K562 (cell line): ENCODE data around the gene BDNF. TPM values are rescaled to one million over a fixed set of nuclear protein-coding genes. Genes with fewer than 3 reads are reported as not detected.

Experiments
- ATAC-seq: fragments of 200-7000 bp; cut with Tn5 transposase; 3 replicates; pipeline ENCODE4 v1.9.1; 2020; ENCODE audit warnings: moderate library complexity
- BruUV-seq: library from RNA; stranded (reverse); fragments of 400-500 nt; replicated peaks from 2 replicates; lab custom pipeline; 2021; lab: Mats Ljungman, UMichigan
- CTCF ChIA-PET: fragments of 300-600 bp; formaldehyde crosslinking; extraction: SDS; loops from one replicate; lab custom pipeline; 2021; ENCODE audit warnings: low intra/inter-chr PET ratio; lab: Yijun Ruan, JAX
- POLR2A ChIA-PET: fragments of 300-600, 350-650 bp; sonication (Branson Sonifier 250); formaldehyde crosslinking; extraction: SDS; loops from one replicate; lab custom pipeline; 2021; ENCODE audit warnings: antibody characterized with exemption, inconsistent platforms; lab: Yijun Ruan, JAX
- DNase-seq, 4 experiments: peaks; one replicate each; pipeline versions ENCODE4 v3.0.0 to v3.0.0-alpha.2; 2011 to 2018; ENCODE audit warnings: low spot score in 3 of 4, mixed read lengths in 3 of 4; ENCODE audit errors: extremely low read depth in 1 of 4
- FAIRE-seq: peaks from 2 replicates; lab custom pipeline; 2011; peaks lifted over from hg19 to GRCh38; lab: Jason Lieb, UNC
- H2AFZ ChIP-seq: 2 replicates; pipeline ENCODE4 v1.6.0; 2011; ENCODE audit warnings: low read depth, low read length, control low read depth, inconsistent platforms
- H3K27ac ChIP-seq: fragments of 200-600 bp; 3 replicates; pipeline ENCODE4 v1.8.0; 2011; ENCODE audit warnings: low read depth, mild to moderate bottlenecking, control low read depth, inconsistent platforms, low read length, moderate library complexity, mixed read lengths; ENCODE audit errors: extremely low read depth
- H3K27me3 ChIP-seq, 2 experiments: fragments of 300-600 bp in 1 of 2; 2 replicates in 1 of 2; 3 replicates in 1 of 2; pipeline versions ENCODE4 v1.6.0 to v1.8.0; 2011; ENCODE audit warnings: inconsistent platforms in 2 of 2, low read length in 2 of 2, mild to moderate bottlenecking in 1 of 2, mixed read lengths in 1 of 2, moderate library complexity in 1 of 2; ENCODE audit not compliant: control insufficient read depth in 2 of 2, insufficient read depth in 2 of 2
- H3K36me3 ChIP-seq: fragments of 300-600 bp; 3 replicates; pipeline ENCODE4 v1.8.0; 2011; ENCODE audit warnings: mild to moderate bottlenecking, low read length, inconsistent platforms; ENCODE audit not compliant: control insufficient read depth, insufficient read depth
- H3K4me1 ChIP-seq, 2 experiments: fragments of 200-600 bp in 1 of 2; replicated peaks in 1 of 2; 2 replicates in 1 of 2; 3 replicates in 1 of 2; pipeline versions ENCODE4 v1.5.1 to v1.8.0; 2011; ENCODE audit warnings: inconsistent platforms in 2 of 2, low read length in 2 of 2, mild to moderate bottlenecking in 1 of 2, mixed read lengths in 1 of 2, moderate library complexity in 1 of 2; ENCODE audit not compliant: control insufficient read depth in 2 of 2, insufficient read depth in 2 of 2
- H3K4me2 ChIP-seq: 2 replicates; pipeline ENCODE4 v1.6.1; 2011; ENCODE audit warnings: low read length, control low read depth, inconsistent platforms, mixed read lengths; ENCODE audit not compliant: insufficient read depth
- H3K4me3 ChIP-seq: fragments of 200-600 bp; sonication (generic), shearing (Covaris generic); 2 replicates; pipeline ENCODE4 v1.5.1; 2016; ENCODE audit warnings: control low read depth, inconsistent platforms
- H3K79me2 ChIP-seq: fragments of 200-600 bp; 3 replicates; pipeline ENCODE4 v1.8.0; 2011; ENCODE audit warnings: low read length, inconsistent platforms; ENCODE audit not compliant: control insufficient read depth, insufficient read depth
- H3K9ac ChIP-seq, 2 experiments: 2 replicates each; pipeline versions ENCODE4 v1.6.0 to v1.6.1; 2011; ENCODE audit warnings: low read depth in 2 of 2, low read length in 2 of 2, control low read depth in 1 of 2, inconsistent platforms in 1 of 2, mild to moderate bottlenecking in 1 of 2, mixed read lengths in 1 of 2; ENCODE audit not compliant: insufficient read depth in 1 of 2
- H3K9me1 ChIP-seq: one replicate; pipeline ENCODE4 v1.6.0; 2011; ENCODE audit warnings: inconsistent platforms, mild to moderate bottlenecking, low read length, moderate library complexity; ENCODE audit not compliant: control insufficient read depth, insufficient read depth
- H3K9me3 ChIP-seq: replicated peaks from 2 replicates; pipeline ENCODE4 v1.5.1; 2011; ENCODE audit warnings: low read depth, low read length, inconsistent platforms; ENCODE audit not compliant: control insufficient read depth, insufficient read depth
- H4K20me1 ChIP-seq: replicated peaks from 2 replicates; pipeline ENCODE4 v1.6.1; 2011; ENCODE audit warnings: low read length, inconsistent platforms, mixed read lengths; ENCODE audit not compliant: control insufficient read depth, insufficient read depth
- NFE2L1 ChIP-seq: fragments of 450-650 bp; IDR thresholded peaks from 2 replicates; pipeline ENCODE4 v1.6.1; 2016; ENCODE audit warnings: missing genetic modification characterization, low read depth, mild to moderate bottlenecking, missing compliant biosample characterization, moderate library complexity, borderline replicate concordance
- RERE ChIP-seq: sonication (generic); formaldehyde crosslinking; IDR thresholded peaks from 2 replicates; pipeline ENCODE4 v1.8.0; 2023; ENCODE audit warnings: missing genetic modification reagents, mild to moderate bottlenecking, borderline replicate concordance
- ZSCAN29 ChIP-seq: fragments of 450-650 bp; IDR thresholded peaks from 2 replicates; pipeline ENCODE4 v1.6.1; 2017
- WGBS: fragments of 100-300 bp; shearing (Covaris generic); methylation state at CpG from one replicate; pipeline ENCODE4 v1.1.6; 2016; ENCODE audit warnings: low coverage, mixed read lengths; ENCODE audit not compliant: insufficient coverage; ENCODE audit errors: missing lambda C conversion rate; 5-methylcytosine and 5-hydroxymethylcytosine counted together
- in situ Hi-C: fragments of 300-500 bp; cut with MboI; formaldehyde crosslinking; loops from 4 replicates; pipeline ENCODE4 v1.15.0; 2018; ENCODE audit warnings: inconsistent platforms, mixed read lengths
- intact Hi-C: fragments of 100-400 bp; cut with micrococcal nuclease; formaldehyde crosslinking; loops from 2 replicates; pipeline ENCODE4 v1.14.2; 2022
- polyA plus RNA-seq, 8 experiments: library from polyadenylated mRNA; depleted of rRNA in 4 of 8; stranded (reverse) in 5 of 8; unstranded in 3 of 8; fragments of >200 nt; fragmentation: Nextera tagmentation in 2 of 8; fragmentation: Illumina TruSeq in 1 of 8; extraction: Ambion mirVana in 2 of 8; extraction: Trizol in 1 of 8; gene quantifications; 2 replicates each; pipeline versions ENCODE4 v1.2.1 to v1.2.3, GENCODE V29; 2011 to 2014; ENCODE audit warnings: inconsistent platforms in 1 of 8, missing spikeins in 1 of 8
- total RNA-seq, 7 experiments: library from RNA; depleted of rRNA in 6 of 7; stranded (reverse); fragments of >200 nt in 6 of 7; fragmentation: Illumina TruSeq in 2 of 7; extraction: Trizol in 2 of 7; gene quantifications; 2 replicates each; pipeline versions ENCODE4 v1.2.1 to v1.2.3, GENCODE V29; 2011 to 2021; ENCODE audit warnings: low replicate concordance in 1 of 7

Gene BDNF
- total and polyA plus RNA-seq, 9 of the 15 experiments (the other 6 are each of a cell fraction or from before 2014, with no cell fraction given): 0.04 TPM; not detected in 8

DNA sequence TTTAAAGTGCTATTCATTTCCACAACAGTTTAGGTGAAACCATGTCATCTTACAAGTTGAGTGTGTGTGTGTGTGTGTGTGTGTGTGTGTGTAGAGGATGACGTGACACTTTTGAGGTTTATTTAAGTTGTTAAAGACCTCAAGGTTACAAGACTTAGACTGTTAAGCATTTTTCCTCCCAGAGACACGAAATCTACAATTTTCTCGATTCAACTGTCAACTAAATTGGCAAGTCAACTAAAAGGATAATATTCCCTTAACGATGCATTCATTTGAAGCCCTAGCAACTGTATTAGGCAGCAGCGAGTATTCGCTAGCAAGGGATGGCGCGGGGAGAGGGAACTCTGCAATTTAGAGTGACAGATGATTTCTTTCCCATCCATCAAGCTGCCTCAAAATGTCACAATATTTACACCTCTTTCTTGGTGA is 17.6 kb upstream of the BDNF start:
- in situ Hi-C loops: no loop called here
- H2AFZ ChIP-seq: no peak overlapping the region
- H3K4me3 ChIP-seq: no peak overlapping the region
- H3K9me1 ChIP-seq: no peaks in the 10 kb centered on the region
- no peak for ATAC-seq
- no peak for FAIRE-seq
- H3K27me3 ChIP-seq: no peaks in the 10 kb centered on the region
- H3K27ac ChIP-seq: no peak overlapping the region
- peaks cover 0 to 3% of the 10 kb centered on the region in 2 experiments; a peak in 1 of 5 replicates for H3K4me1 ChIP-seq
- TF ChIP-seq NFE2L1 (tag) (peak; percentile 22; the same call in 1 of the 2 replicates), RERE (CRISPR knock-in tag) (no peak), ZSCAN29 (no peak)
- no peaks in the 10 kb centered on the region for H3K79me2 ChIP-seq
- intact Hi-C loops: no loop called here
- ChIA-PET CTCF (no interaction called here), POLR2A (interaction anchor here (1.5 kb wide), 1 partner anchor 812 kb away, joined by 3 read pairs; no protein-coding TSS in a partner anchor)
- H4K20me1 ChIP-seq: no peaks in the 10 kb centered on the region
- no peak overlapping the region for H3K9ac ChIP-seq
- 0% methylated on average over 8 of the region's 8 CpGs for WGBS
- DNase-seq: no peak
- no TSS peak for BruUV-seq
- no peaks in the 10 kb centered on the region for H3K9me3 ChIP-seq
- H3K4me2 ChIP-seq: no peak overlapping the region
- H3K36me3 ChIP-seq: no peaks in the 10 kb centered on the region
